GM21529 (cell line): ENCODE data around the gene YIPF3.

ENCODE experiments used
- ATAC-seq: cut with Tn5 transposase; IDR thresholded peaks from one replicate; pipeline ENCODE4 v1.9.1; 2021; ENCODE audit not compliant: unreplicated experiment

Gene YIPF3

GRCh38 chr6:43493833-43494232 is 22.9 kb downstream of the YIPF3 start:
- ATAC-seq: no peak

- no peak for ATAC-seq
Observed at GRCh38 chr6:43493230-43493629, 23.5 kb downstream of the YIPF3 start.

GRCh38 chr6:43492673-43493072 is 24.1 kb downstream of the YIPF3 start:
- ATAC-seq: no peak

- no peak for ATAC-seq
Observed at GRCh38 chr6:43491750-43492661, 24.7 kb downstream of the YIPF3 start.

DNA sequence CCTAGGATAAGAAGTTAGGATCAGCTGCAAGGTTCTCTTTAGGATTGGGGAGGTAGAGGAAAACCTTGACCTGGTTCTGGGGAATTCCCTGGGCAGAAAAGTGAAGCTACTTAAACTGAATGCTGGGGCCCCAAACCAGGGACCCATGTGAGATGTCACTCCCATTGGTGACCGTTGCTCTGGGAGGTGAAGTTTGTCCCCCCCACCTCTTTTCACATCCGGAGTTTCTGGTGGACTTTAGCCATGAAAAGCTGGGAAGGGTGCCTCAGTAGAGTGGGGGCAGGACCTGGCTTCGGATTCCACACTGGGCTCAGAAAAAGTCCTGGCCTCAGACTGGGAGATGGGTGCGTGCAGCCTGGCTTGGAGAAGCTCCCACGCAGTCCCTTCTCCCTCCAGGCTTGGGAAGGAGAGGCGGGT is 26.2 kb downstream of the YIPF3 start:
- ATAC-seq: no peak

DNA sequence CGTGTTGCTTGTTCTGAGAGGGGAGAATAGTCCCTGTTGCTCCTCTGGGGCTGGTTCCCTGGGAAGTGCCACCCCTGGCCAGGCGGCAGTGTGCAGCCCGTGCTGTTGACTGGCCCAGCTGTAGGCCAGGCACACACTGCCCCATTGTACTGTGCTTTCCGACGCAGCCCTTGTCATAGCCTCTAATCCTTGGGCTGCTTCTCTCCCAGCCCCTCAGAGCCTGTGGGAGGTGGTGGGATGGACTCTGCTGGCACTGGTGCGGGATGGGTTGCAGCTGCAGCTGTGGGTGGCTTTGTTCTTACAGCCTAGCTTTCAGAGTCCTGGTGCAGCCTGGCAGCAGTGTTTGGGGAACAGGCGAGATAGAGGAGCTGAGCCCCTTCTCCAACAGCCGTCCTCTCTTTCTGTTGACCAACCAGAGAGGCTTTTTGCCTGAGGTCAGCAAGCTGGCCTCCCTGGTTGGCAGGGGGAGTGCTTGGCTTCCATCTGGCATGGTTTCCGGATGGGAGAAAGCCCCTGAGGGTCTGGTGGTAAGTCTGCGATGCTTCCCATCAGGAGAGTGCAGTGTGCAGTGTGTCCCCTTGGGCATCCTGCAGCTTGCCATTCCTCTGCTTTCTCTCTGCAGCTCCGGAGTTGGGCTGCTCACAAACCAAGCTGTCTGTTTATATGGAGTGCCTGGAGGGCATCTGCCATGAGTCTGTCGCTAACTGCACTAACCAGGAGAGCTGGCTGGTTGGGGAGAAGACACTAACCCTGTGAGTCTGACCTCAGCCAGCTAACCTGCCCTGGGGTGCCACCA is 27.3 kb downstream of the YIPF3 start:
- no peak for ATAC-seq

GRCh38 chr6:43488667-43489276 is 28.0 kb downstream of the YIPF3 start:
- ATAC-seq: no peak

- ATAC-seq: no peak
Observed at GRCh38 chr6:43481591-43482236, 35.0 kb downstream of the YIPF3 start.

DNA sequence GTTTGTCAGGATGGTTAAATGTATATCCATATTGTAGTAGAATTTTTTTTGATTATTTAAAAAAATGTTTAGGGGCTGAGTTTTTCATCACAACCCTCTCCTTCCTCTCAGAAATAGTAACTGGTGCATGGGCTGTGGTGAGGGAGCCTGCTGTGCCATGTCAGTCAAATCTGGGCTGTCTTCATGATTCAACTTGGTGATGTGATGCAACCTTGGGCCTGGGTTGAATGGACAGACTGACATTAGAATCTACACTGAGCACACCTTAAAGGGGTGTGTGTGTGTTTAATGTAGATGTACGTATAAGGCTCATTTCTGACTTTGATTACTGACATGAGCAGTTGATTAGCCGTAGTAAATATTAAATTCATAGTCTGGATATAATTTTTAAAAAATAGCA is 35.7 kb downstream of the YIPF3 start:
- no peak for ATAC-seq

DNA sequence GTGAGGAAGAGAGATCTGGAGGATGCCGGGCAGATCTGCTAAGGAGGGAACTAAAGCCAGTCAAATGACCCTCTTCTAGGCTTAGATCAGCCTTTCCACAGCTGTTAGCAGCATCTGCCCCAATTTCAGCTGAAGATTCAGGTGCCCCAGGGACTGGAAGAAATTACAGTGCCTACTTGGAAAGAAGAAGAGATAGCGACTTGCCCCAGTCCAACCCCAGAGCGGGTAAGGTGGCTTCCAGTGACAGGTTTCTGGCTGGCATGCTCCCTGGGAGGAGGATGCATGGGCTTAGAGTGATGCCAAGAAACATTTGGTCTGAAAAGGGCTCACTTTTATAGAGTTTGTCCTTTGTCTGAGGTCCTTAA is 38.7 kb downstream of the YIPF3 start:
- no peak for ATAC-seq

DNA sequence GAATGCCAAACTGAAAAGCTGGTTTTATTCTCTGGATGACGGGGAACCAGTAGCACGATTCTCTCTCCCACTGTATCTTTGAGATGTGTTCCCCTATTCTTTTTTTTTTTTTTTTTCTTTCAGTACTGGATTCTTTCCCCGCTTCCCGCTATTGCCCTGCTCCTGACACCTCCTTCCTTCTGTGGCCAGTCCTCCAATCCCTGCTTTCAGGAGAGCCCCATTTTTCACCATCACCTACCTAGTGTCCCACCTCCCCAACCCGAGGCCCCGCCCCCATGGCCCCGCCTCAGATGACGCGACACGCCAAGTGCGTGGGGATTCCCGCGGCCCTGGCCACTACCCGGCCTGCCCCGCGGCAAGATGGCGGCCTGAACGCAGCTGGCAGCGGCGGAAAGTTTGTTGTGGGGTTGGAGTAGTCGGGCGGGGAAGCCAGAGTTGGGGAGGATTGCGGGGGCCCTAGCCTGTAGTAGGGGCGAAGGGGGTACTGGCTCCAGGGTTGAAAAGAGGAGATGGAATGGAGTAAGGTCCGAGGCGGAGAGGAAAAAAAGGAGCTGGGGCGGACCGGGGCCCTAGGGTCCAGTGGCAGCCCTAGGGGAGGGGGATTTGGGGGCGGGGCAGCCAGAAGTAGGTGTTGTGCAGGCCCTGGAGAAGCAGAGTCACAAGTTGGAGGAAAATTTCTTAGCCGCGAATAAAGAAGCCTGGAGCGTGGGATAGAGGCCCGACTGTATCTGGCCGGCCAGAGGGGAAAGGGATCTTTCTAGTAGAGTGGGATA is 39.3 kb downstream of the YIPF3 start, which contains the start of gene TJAP1:
Gene TJAP1 (plus strand): TSS at position 336 of the 773 bp plus-strand sequence. CDS start 21,432 bp downstream, outside the sequence.
- peak; percentile 99 for ATAC-seq

DNA sequence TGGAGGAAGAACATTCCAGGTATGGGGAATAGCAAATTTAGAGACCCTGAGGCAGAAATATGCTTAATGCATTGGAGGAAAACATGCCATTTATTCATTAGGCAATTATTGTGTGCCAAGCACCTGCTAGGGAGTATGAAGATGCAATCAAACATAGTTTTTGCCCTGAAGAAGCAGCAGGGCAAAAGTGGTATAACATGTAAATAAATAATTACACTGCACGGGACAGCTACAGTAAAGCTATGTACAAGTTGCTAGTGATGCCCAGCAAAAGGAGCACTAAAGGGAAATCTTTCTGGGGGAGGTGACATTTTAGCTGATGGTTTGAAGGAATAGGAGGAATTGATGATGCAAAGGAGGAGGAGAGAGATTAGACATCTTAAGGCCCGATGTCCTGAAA is 40.0 kb downstream of the YIPF3 start:
- ATAC-seq: no peak

GRCh38 chr6:43475516-43475915 is 41.2 kb downstream of the YIPF3 start:
- no peak for ATAC-seq

DNA sequence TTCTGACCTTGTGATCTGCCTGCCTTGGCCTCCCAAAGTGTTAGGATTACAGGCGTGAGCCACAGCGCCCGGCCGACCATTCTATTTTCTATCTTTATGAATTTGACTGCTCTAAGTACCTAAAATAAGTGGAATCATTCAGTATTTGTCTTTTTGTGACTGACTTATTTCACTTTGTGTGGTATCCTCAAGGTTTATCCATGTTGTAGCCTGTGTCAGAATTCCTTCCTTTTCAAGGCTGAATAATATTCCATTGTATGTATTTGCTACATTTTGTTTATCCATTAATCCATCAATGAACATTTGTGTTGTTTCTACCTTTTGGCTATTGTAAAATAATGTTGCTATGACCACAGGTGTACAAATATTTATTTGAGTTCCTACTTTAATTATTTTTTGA is 44.2 kb downstream of the YIPF3 start:
- no peak for ATAC-seq

- ATAC-seq: no peak
Observed at GRCh38 chr6:43471399-43471798, 45.3 kb downstream of the YIPF3 start.

- ATAC-seq: no peak
Observed at GRCh38 chr6:43469947-43470346, 46.8 kb downstream of the YIPF3 start.

- no peak for ATAC-seq
Observed at GRCh38 chr6:43468748-43469681, 47.7 kb downstream of the YIPF3 start.

GRCh38 chr6:43468240-43468639 is 48.5 kb downstream of the YIPF3 start:
- no peak for ATAC-seq

DNA sequence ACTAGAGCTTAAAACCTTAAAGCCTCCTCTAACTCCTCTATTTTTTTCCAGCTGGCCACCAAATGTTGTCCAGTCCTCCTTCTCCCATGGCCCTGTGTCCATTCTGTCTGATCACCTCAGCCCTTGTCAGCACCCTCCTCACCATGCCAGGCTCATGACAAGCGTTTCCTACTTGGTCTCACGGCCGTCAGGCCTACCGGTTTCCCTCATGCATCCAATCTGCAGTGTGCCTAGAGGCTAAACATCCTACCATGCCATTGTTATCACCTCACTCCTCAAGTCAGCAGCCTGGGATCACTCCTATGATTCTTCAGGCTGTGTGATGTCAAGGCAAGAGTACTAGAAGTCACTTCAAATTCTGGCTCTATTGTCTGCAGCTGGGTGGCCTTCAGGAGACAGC is 49.0 kb downstream of the YIPF3 start:
- no peak for ATAC-seq
